SK-N-SH treated with all-trans-retinoic acid at 6 μM for 48 hours (cell line): Measurements from ENCODE around the gene TEAD1.

Source experiments
- ATAC-seq: fragments of 200-7000 bp; cut with Tn5 transposase; 3 replicates; pipeline ENCODE4 v1.9.1; 2020; ENCODE audit warnings: mild to moderate bottlenecking, moderate library complexity
- BACH2 ChIP-seq: fragments of 250-450 bp; sonication (Bioruptor Pico); IDR thresholded peaks from 2 replicates; pipeline ENCODE4 v1.9.0; 2021; ENCODE audit warnings: mild to moderate bottlenecking, borderline replicate concordance
- CSRNP3 ChIP-seq: fragments of 250-450 bp; sonication (Bioruptor Pico); IDR thresholded peaks from 2 replicates; pipeline ENCODE4 v1.5.1; 2021; ENCODE audit warnings: mild to moderate bottlenecking, moderate library complexity
- ESRRG ChIP-seq: fragments of 250-450 bp; sonication (Bioruptor Pico); IDR thresholded peaks from 2 replicates; pipeline ENCODE4 v1.6.1; 2021; ENCODE audit warnings: mild to moderate bottlenecking
- ISL1 ChIP-seq: fragments of 250-450 bp; sonication (Bioruptor Pico); IDR thresholded peaks from 2 replicates; pipeline ENCODE4 v2.1.2; 2022; ENCODE audit warnings: mild to moderate bottlenecking, moderate library complexity
- OSR1 ChIP-seq: fragments of 250-450 bp; sonication (Bioruptor Pico); IDR thresholded peaks from 2 replicates; pipeline ENCODE4 v1.8.0; 2022; ENCODE audit warnings: moderate library complexity, mild to moderate bottlenecking, inconsistent platforms
- PATZ1 ChIP-seq: fragments of 250-450 bp; sonication (Bioruptor Pico); IDR thresholded peaks from 2 replicates; pipeline ENCODE4 v1.8.0; 2020; ENCODE audit warnings: mild to moderate bottlenecking, moderate library complexity, borderline replicate concordance
- POU6F1 ChIP-seq: fragments of 250-450 bp; sonication (Bioruptor Pico); IDR thresholded peaks from 2 replicates; pipeline ENCODE4 v1.8.0; 2021; ENCODE audit warnings: low read depth, mild to moderate bottlenecking, moderate library complexity, borderline replicate concordance
- PPARA ChIP-seq: fragments of 250-450 bp; sonication (Bioruptor Pico); IDR thresholded peaks from 2 replicates; pipeline ENCODE4 v1.5.0; 2020; ENCODE audit warnings: mild to moderate bottlenecking, borderline replicate concordance
- RARB ChIP-seq: fragments of 250-450 bp; sonication (Bioruptor Pico); IDR thresholded peaks from 2 replicates; pipeline ENCODE4 v1.8.0; 2021; ENCODE audit warnings: mild to moderate bottlenecking, moderate library complexity
- SNAI2 ChIP-seq: fragments of 250-450 bp; sonication (Bioruptor Pico); IDR thresholded peaks from 2 replicates; pipeline ENCODE4 v1.5.0; 2020; ENCODE audit warnings: mild to moderate bottlenecking, moderate library complexity
- TOX ChIP-seq: fragments of 250-450 bp; sonication (Bioruptor Pico); IDR thresholded peaks from 2 replicates; pipeline ENCODE4 v1.8.0; 2021; ENCODE audit warnings: mild to moderate bottlenecking, moderate library complexity, borderline replicate concordance
- ZFP3 ChIP-seq: fragments of 250-450 bp; sonication (Bioruptor Pico); IDR thresholded peaks from 2 replicates; pipeline ENCODE4 v1.5.0; 2020; ENCODE audit warnings: mild to moderate bottlenecking, moderate library complexity
- ZNF70 ChIP-seq: fragments of 450-650 bp; formaldehyde crosslinking; IDR thresholded peaks from 2 replicates; pipeline ENCODE4 v1.5.0; 2020; ENCODE audit warnings: mild to moderate bottlenecking, moderate library complexity
- ZNF8 ChIP-seq: fragments of 450-650 bp; formaldehyde crosslinking; IDR thresholded peaks from 2 replicates; pipeline ENCODE4 v1.5.0; 2020; ENCODE audit warnings: mild to moderate bottlenecking, moderate library complexity

TEAD1 gene

GRCh38 chr11:12826441-12826840 lies 152.2 kb downstream of the TEAD1 start (continued):
- TF ChIP-seq CSRNP3 (CRISPR knock-in tag): no peak
- no peak for TF ChIP-seq ISL1 (CRISPR knock-in tag)

GRCh38 chr11:12827369-12827768 lies 153.1 kb downstream of the TEAD1 start:
- TF ChIP-seq TOX (CRISPR knock-in tag): no peak
- ATAC-seq: no peak

- TF ChIP-seq PPARA (CRISPR knock-in tag) (no peak), SNAI2 (CRISPR knock-in tag) (no peak), ZFP3 (CRISPR knock-in tag) (no peak), BACH2 (no peak), POU6F1 (CRISPR knock-in tag) (no peak)
- ATAC-seq: peak; percentile 45
Measured at GRCh38 chr11:12827929-12828812, 153.9 kb downstream of the TEAD1 start.

- ATAC-seq: no peak
Measured at GRCh38 chr11:12829131-12829530, 154.9 kb downstream of the TEAD1 start.

GRCh38 chr11:12829540-12830314 lies 155.5 kb downstream of the TEAD1 start:
- no peak for ATAC-seq

More at GRCh38 chr11:12829131-12829530, 154.9 kb downstream of the TEAD1 start:
- TF ChIP-seq ZNF70 (CRISPR knock-in tag): no peak
- no peak for TF ChIP-seq BACH2

GRCh38 chr11:12831471-12832202 lies 157.4 kb downstream of the TEAD1 start:
- ATAC-seq: no peak
- no peak for TF ChIP-seq ZNF8 (CRISPR knock-in tag)
- TF ChIP-seq PPARA (CRISPR knock-in tag): no peak
- TF ChIP-seq ISL1 (CRISPR knock-in tag): no peak
- TF ChIP-seq, all 23 proteins: peak for 0

More at GRCh38 chr11:12829540-12830314, 155.5 kb downstream of the TEAD1 start:
- TF ChIP-seq OSR1 (CRISPR knock-in tag) (no peak), PPARA (CRISPR knock-in tag) (no peak)

GRCh38 chr11:12832480-12833224 lies 158.4 kb downstream of the TEAD1 start:
- TF ChIP-seq ESRRG (CRISPR knock-in tag): no peak
- TF ChIP-seq PATZ1: no peak
- TF ChIP-seq RARB: no peak
- no peak for ATAC-seq
